GM20000 (cell line): ENCODE data around the gene NDUFB5.
"Not testable (repeated sequence)": the region's sequence is repeated elsewhere in the genome, so short reads cannot be mapped to it uniquely, and the experiment has no call there.

Source experiments
- DNase-seq: peaks from one replicate; pipeline ENCODE4 v3.0.0; 2012; ENCODE audit warnings: low spot score
- TF ChIP-seq, protein P1 (sequence below): IDR thresholded peaks from 2 replicates; pipeline ENCODE4 v1.5.1; 2012; ENCODE audit warnings: mild to moderate bottlenecking, control low read depth; ENCODE audit errors: extremely low read depth, missing control alignments

NDUFB5 gene

GRCh38 chr3:179640469-179640868 lies 35.9 kb downstream of the NDUFB5 start:
- DNase-seq, result no peak
- TF ChIP-seq, protein P1, sequence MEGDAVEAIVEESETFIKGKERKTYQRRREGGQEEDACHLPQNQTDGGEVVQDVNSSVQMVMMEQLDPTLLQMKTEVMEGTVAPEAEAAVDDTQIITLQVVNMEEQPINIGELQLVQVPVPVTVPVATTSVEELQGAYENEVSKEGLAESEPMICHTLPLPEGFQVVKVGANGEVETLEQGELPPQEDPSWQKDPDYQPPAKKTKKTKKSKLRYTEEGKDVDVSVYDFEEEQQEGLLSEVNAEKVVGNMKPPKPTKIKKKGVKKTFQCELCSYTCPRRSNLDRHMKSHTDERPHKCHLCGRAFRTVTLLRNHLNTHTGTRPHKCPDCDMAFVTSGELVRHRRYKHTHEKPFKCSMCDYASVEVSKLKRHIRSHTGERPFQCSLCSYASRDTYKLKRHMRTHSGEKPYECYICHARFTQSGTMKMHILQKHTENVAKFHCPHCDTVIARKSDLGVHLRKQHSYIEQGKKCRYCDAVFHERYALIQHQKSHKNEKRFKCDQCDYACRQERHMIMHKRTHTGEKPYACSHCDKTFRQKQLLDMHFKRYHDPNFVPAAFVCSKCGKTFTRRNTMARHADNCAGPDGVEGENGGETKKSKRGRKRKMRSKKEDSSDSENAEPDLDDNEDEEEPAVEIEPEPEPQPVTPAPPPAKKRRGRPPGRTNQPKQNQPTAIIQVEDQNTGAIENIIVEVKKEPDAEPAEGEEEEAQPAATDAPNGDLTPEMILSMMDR, result no peak

- no peak for DNase-seq
- TF ChIP-seq, protein P1, result no peak
These were observed 38.3 kb downstream of the NDUFB5 start for GRCh38 chr3:179642871-179643270.

DNA sequence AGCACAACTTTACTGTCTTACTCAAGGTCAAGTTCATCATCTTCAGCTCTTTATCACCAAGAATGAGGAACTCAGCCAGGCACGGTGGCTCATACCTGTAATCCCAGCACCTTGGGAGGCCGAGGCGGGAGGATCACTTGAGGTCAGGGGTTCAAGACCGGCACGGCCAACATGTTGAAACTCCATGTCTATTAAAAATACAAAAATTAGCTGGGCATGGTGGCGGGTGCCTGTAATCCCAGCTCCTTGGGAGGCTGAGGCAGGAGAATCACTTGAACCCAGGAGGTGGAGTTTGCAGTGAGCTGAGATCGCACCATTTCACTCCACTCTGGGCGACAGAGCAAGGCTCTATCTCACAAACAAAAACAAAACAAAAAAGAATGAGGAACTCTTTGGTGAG lies 39.2 kb downstream of the NDUFB5 start:
- not testable (repeated sequence) for DNase-seq

DNA sequence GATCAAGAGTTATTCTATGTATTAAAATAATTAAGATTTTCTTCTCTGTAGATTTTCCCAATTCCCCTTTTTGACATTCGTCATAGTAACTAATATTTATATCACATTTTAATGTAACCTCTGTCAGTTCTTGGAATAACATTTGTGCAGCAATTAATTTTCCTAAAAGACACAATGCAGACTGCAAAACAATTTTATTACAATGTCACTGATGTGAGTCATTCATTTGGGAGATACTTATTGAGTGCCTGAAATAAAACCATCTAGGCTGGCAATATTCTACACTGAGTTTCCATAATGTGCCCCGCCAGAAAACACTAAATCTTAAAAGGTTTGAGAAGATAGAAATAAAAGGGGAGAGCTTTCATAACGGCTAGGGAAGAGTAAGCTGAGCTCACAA lies 41.6 kb downstream of the NDUFB5 start:
- TF ChIP-seq, protein P1, result no peak
- no peak for DNase-seq

DNA sequence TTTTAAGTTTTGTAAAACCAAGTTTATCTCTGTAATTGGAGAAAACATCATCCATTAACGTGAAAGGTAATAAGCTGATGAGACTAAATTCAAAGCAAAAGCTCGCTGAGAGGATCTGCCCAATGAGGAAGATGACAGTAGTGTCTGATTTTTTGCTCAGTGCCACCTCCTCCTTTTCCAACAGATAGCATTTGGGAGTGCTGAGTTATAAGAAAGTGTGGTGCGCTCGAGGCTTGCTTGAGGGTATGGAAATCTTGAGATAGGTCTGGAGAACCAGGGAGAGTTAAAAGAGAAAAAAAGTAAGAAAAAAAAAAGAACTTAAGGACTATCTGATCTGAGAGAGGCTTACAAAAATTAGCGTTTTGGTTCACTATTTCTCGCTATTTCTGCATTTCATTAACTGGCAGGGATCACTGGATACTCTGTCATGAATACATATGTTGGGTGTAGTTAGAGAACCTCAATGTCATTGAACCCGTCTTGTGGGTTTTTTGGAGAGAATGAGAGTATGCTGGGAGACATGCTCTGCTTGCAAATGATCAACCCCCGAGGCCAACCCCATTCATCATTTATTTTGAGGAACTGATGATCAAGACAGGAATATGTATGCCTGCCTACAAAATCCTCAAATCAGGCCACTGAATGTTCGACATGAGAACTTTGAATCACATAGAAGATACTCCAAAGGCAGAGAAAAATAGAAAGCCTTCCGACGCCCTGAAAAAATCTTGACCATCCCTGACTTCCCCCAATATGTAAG lies 47.3 kb downstream of the NDUFB5 start:
- TF ChIP-seq, protein P1, result no peak

DNA sequence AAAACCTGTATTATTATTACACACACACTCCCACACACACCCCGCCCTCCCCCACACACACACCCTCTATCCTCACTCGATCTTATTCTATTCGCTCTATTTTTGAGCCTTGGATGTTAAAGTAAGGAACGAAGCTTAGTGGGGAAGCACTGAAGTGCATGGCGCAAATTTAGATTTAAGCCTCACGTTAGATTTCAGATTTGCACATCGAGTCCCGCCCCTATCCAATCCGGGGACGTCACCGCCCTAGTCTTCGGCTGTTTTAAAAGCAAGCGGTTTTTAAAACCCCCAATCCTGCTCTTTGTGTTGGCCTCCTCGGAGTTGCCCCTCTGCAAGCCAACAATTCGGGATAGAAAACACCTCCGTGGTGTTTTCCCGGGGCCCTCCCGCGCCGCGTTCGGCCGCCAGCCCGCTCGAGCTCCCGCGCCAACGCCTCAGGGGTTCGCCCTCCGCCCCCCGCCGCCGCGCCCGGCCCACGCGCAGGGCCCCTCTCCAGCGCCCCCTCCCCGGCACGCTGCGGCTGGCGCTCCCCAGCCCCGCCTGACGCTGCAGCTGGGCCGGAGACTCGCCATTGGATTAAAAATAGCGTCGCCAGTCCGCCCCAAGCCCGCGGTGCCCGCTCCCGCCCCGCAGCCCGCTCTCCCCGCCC lies 48.0 kb downstream of the NDUFB5 start, which contains the start of gene USP13:
TSS of gene USP13 (plus strand) at position 594 of the 649 bp plus-strand sequence. CDS start 186 bp downstream, outside the sequence.
- DNase-seq, result peak; percentile 86
- TF ChIP-seq, protein P1, result no peak

More for the DNA sequence above, 47.3 kb downstream of the NDUFB5 start:
- no peak for DNase-seq

DNA sequence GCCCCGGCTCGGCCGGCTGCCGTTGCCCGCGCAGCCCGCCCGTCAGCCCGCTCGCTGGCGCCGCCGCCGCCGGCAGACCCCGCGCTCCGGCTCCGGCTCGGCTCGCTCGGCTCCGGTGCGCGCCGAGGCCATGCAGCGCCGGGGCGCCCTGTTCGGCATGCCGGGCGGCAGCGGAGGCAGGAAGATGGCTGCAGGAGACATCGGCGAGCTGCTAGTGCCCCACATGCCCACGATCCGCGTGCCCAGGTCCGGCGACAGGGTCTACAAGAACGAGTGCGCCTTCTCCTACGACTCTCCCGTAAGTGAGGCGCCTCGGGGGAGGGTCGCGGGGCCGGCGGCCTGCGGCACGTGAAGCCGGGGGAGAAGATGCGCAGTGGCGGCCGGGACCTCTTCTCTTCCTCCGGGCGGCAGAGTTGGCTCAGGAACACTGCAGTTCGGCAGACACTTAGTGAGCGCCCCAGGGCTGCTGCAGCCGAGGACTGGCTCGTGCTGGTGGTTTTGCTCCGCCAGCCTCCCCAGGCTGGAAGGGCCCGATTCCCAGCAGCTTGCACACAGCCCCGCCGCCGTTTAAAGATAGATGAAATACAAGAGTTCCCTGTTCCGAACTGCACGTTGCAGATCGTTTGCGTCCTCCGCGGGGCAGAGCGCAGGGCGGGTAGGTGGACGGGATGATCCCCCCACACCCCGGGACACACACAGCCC lies 48.7 kb downstream of the NDUFB5 start:
- peak; percentile 73 for DNase-seq
- TF ChIP-seq, protein P1, result no peak
